Measurements from ENCODE around the gene GPR153.

The GPR153 gene

GRCh38 chr1:6300342-6301048 is 39.6 kb upstream of the GPR153 start:
- Histone ChIP-seq H3K36me3 (ENCODE audit: control insufficient read depth, insufficient read depth, low read length) (no peaks in the 10 kb centered on the region), H3K4me3 (ENCODE audit: insufficient read depth, low read depth, low read length) (no peak overlapping the region), H3K9me3 (ENCODE audit: control insufficient read depth, low read length) (no peaks in the 10 kb centered on the region), H3K27me3 (ENCODE audit: control insufficient read depth, insufficient read depth, low read length, poor library complexity, severe bottlenecking) (no peaks in the 10 kb centered on the region), H3K4me1 (ENCODE audit: control insufficient read depth, insufficient read depth, low read length) (peaks cover 4% of the 10 kb centered on the region), H3K27ac (ENCODE audit: insufficient read depth, low read depth, low read length, poor library complexity, severe bottlenecking) (no peak overlapping the region)
- 93 to 94% methylated on average over 32 of the region's 32 CpGs for WGBS, 2 experiments

- Histone ChIP-seq H3K36me3 (ENCODE audit: control insufficient read depth, insufficient read depth, low read length) (no peaks in the 10 kb centered on the region), H3K27me3 (ENCODE audit: control insufficient read depth, insufficient read depth, low read length, poor library complexity, severe bottlenecking) (no peaks in the 10 kb centered on the region), H3K4me1 (ENCODE audit: control insufficient read depth, insufficient read depth, low read length) (peaks cover 4% of the 10 kb centered on the region), H3K9me3 (ENCODE audit: control insufficient read depth, low read length) (no peaks in the 10 kb centered on the region), H3K4me3 (ENCODE audit: insufficient read depth, low read depth, low read length) (no peak overlapping the region), H3K27ac (ENCODE audit: insufficient read depth, low read depth, low read length, poor library complexity, severe bottlenecking) (no peak overlapping the region)
- 93 to 94% methylated on average over 15 of the region's 15 CpGs for WGBS, 2 experiments
Measured at GRCh38 chr1:6299557-6300165, 38.8 kb upstream of the GPR153 start.

GRCh38 chr1:6298940-6299465 is 38.1 kb upstream of the GPR153 start:
- Histone ChIP-seq H3K36me3 (ENCODE audit: control insufficient read depth, insufficient read depth, low read length) (peaks cover 2% of the 10 kb centered on the region), H3K4me3 (ENCODE audit: insufficient read depth, low read depth, low read length) (no peak overlapping the region), H3K9me3 (ENCODE audit: control insufficient read depth, low read length) (no peaks in the 10 kb centered on the region), H3K4me1 (ENCODE audit: control insufficient read depth, insufficient read depth, low read length) (peaks cover 2% of the 10 kb centered on the region), H3K27me3 (ENCODE audit: control insufficient read depth, insufficient read depth, low read length, poor library complexity, severe bottlenecking) (no peaks in the 10 kb centered on the region), H3K27ac (ENCODE audit: insufficient read depth, low read depth, low read length, poor library complexity, severe bottlenecking) (no peak overlapping the region)
- WGBS, 2 experiments: 93 to 94% methylated on average over 8 of the region's 8 CpGs

GRCh38 chr1:6298530-6298929 is 37.6 kb upstream of the GPR153 start:
- Histone ChIP-seq H3K36me3 (ENCODE audit: control insufficient read depth, insufficient read depth, low read length) (peaks cover 6% of the 10 kb centered on the region), H3K4me3 (ENCODE audit: insufficient read depth, low read depth, low read length) (no peak overlapping the region), H3K27ac (ENCODE audit: insufficient read depth, low read depth, low read length, poor library complexity, severe bottlenecking) (no peak overlapping the region), H3K27me3 (ENCODE audit: control insufficient read depth, insufficient read depth, low read length, poor library complexity, severe bottlenecking) (no peaks in the 10 kb centered on the region), H3K9me3 (ENCODE audit: control insufficient read depth, low read length) (no peaks in the 10 kb centered on the region), H3K4me1 (ENCODE audit: control insufficient read depth, insufficient read depth, low read length) (no peaks in the 10 kb centered on the region)
- 93 to 94% methylated on average over 8 of the region's 8 CpGs for WGBS, 2 experiments

- peaks cover 7% of the 10 kb centered on the region for H3K36me3 ChIP-seq (ENCODE audit: control insufficient read depth, insufficient read depth, low read length)
- no peak overlapping the region for H3K27ac ChIP-seq (ENCODE audit: insufficient read depth, low read depth, low read length, poor library complexity, severe bottlenecking)
- no peaks in the 10 kb centered on the region for H3K4me1 ChIP-seq (ENCODE audit: control insufficient read depth, insufficient read depth, low read length)
- H3K27me3 ChIP-seq (ENCODE audit: control insufficient read depth, insufficient read depth, low read length, poor library complexity, severe bottlenecking): no peaks in the 10 kb centered on the region
- 96 to 98% methylated on average over 6 of the region's 6 CpGs for WGBS, 2 experiments
- no peaks in the 10 kb centered on the region for H3K9me3 ChIP-seq (ENCODE audit: control insufficient read depth, low read length)
- no peak overlapping the region for H3K4me3 ChIP-seq (ENCODE audit: insufficient read depth, low read depth, low read length)
Measured at GRCh38 chr1:6295910-6296309, 35.0 kb upstream of the GPR153 start.

- Histone ChIP-seq H3K27ac (ENCODE audit: insufficient read depth, low read depth, low read length, poor library complexity, severe bottlenecking) (no peak overlapping the region), H3K4me3 (ENCODE audit: insufficient read depth, low read depth, low read length) (no peak overlapping the region), H3K4me1 (ENCODE audit: control insufficient read depth, insufficient read depth, low read length) (no peaks in the 10 kb centered on the region), H3K36me3 (ENCODE audit: control insufficient read depth, insufficient read depth, low read length) (peaks cover 7% of the 10 kb centered on the region), H3K27me3 (ENCODE audit: control insufficient read depth, insufficient read depth, low read length, poor library complexity, severe bottlenecking) (no peaks in the 10 kb centered on the region), H3K9me3 (ENCODE audit: control insufficient read depth, low read length) (no peaks in the 10 kb centered on the region)
- WGBS, 2 experiments: 94% methylated on average over 23 of the region's 23 CpGs
Measured at GRCh38 chr1:6294890-6295556, 34.1 kb upstream of the GPR153 start.

GRCh38 chr1:6294080-6294889 is 33.4 kb upstream of the GPR153 start:
- Histone ChIP-seq H3K4me3 (ENCODE audit: insufficient read depth, low read depth, low read length) (no peak overlapping the region), H3K4me1 (ENCODE audit: control insufficient read depth, insufficient read depth, low read length) (no peaks in the 10 kb centered on the region), H3K27ac (ENCODE audit: insufficient read depth, low read depth, low read length, poor library complexity, severe bottlenecking) (no peak overlapping the region), H3K27me3 (ENCODE audit: control insufficient read depth, insufficient read depth, low read length, poor library complexity, severe bottlenecking) (no peaks in the 10 kb centered on the region), H3K36me3 (ENCODE audit: control insufficient read depth, insufficient read depth, low read length) (peaks cover 7% of the 10 kb centered on the region), H3K9me3 (ENCODE audit: control insufficient read depth, low read length) (no peaks in the 10 kb centered on the region)
- WGBS, 2 experiments: 94 to 96% methylated on average over 14 of the region's 14 CpGs

GRCh38 chr1:6292102-6292501 is 31.2 kb upstream of the GPR153 start:
- no peaks in the 10 kb centered on the region for H3K27me3 ChIP-seq (ENCODE audit: control insufficient read depth, insufficient read depth, low read length, poor library complexity, severe bottlenecking)
- H3K27ac ChIP-seq (ENCODE audit: insufficient read depth, low read depth, low read length, poor library complexity, severe bottlenecking): no peak overlapping the region
- H3K9me3 ChIP-seq (ENCODE audit: control insufficient read depth, low read length): no peaks in the 10 kb centered on the region
- no peaks in the 10 kb centered on the region for H3K4me1 ChIP-seq (ENCODE audit: control insufficient read depth, insufficient read depth, low read length)
- no peak overlapping the region for H3K4me3 ChIP-seq (ENCODE audit: insufficient read depth, low read depth, low read length)
- 94 to 95% methylated on average over 10 of the region's 10 CpGs for WGBS, 2 experiments
- H3K36me3 ChIP-seq (ENCODE audit: control insufficient read depth, insufficient read depth, low read length): peaks cover 7% of the 10 kb centered on the region

- H3K27me3 ChIP-seq (ENCODE audit: control insufficient read depth, insufficient read depth, low read length, poor library complexity, severe bottlenecking): no peaks in the 10 kb centered on the region
- WGBS, 2 experiments: 96 to 99% methylated on average over 10 of the region's 10 CpGs
- H3K4me1 ChIP-seq (ENCODE audit: control insufficient read depth, insufficient read depth, low read length): no peaks in the 10 kb centered on the region
- peaks cover 3% of the 10 kb centered on the region for H3K36me3 ChIP-seq (ENCODE audit: control insufficient read depth, insufficient read depth, low read length)
- H3K27ac ChIP-seq (ENCODE audit: insufficient read depth, low read depth, low read length, poor library complexity, severe bottlenecking): no peak overlapping the region
- H3K9me3 ChIP-seq (ENCODE audit: control insufficient read depth, low read length): no peaks in the 10 kb centered on the region
- H3K4me3 ChIP-seq (ENCODE audit: insufficient read depth, low read depth, low read length): no peak overlapping the region
Measured at GRCh38 chr1:6288665-6289064, 27.8 kb upstream of the GPR153 start.
